ENCODE data around the gene IDE.

IDE gene

GRCh38 chr10:92545556-92545955 lies 28.3 kb downstream of the IDE start:
- H3F3A ChIP-seq (ENCODE audit: insufficient read depth) = no peaks in the 10 kb centered on the region
- no peak overlapping the region for H3K27ac ChIP-seq (ENCODE audit: low read depth, low read length)
- no peaks in the 10 kb centered on the region for H3K27me3 ChIP-seq (ENCODE audit: low read length)
- peaks cover 89% of the 10 kb centered on the region for H3K79me2 ChIP-seq (ENCODE audit: insufficient read depth, low read length)
- TF ChIP-seq EZH2phosphoT487 (conservative IDR thresholded peaks at IDR 0.05; ENCODE audit: low read length) = no peak
- no peak for TF ChIP-seq CTCF (IDR thresholded peaks at IDR 0.05; ENCODE audit: insufficient read depth, low read length, poor library complexity, severe bottlenecking)
- H2AFZ ChIP-seq (ENCODE audit: low read depth, low read length, severe bottlenecking) = no peak overlapping the region
- no peaks in the 10 kb centered on the region for H3K9me3 ChIP-seq (ENCODE audit: insufficient read depth, low read length)
- peaks cover 2% of the 10 kb centered on the region; the same call in 1 of the 2 replicates for H4K20me1 ChIP-seq (ENCODE audit: low read depth, low read length)
- H3K4me2 ChIP-seq (ENCODE audit: low read depth, low read length, poor library complexity, severe bottlenecking) = no peak overlapping the region
- H3K9me2 ChIP-seq (replicated peaks; ENCODE audit: insufficient read depth, low read length) = no peaks in the 10 kb centered on the region
- H3K9ac ChIP-seq (ENCODE audit: low read length) = no peak overlapping the region
- H3K36me3 ChIP-seq (ENCODE audit: low read length) = no peaks in the 10 kb centered on the region; the same call in 1 of the 2 replicates
- no peak overlapping the region for H3K4me3 ChIP-seq (ENCODE audit: insufficient read depth, low read length, poor library complexity, severe bottlenecking)

GRCh38 chr10:92544296-92544695 lies 29.6 kb downstream of the IDE start:
- H2AFZ ChIP-seq (ENCODE audit: low read depth, low read length, severe bottlenecking) = no peak overlapping the region
- no peaks in the 10 kb centered on the region for H3F3A ChIP-seq (ENCODE audit: insufficient read depth)
- H4K20me1 ChIP-seq (ENCODE audit: low read depth, low read length) = peaks cover 4% of the 10 kb centered on the region; the same call in 1 of the 2 replicates
- H3K27me3 ChIP-seq (ENCODE audit: low read length) = no peaks in the 10 kb centered on the region
- H3K9me2 ChIP-seq (replicated peaks; ENCODE audit: insufficient read depth, low read length) = no peaks in the 10 kb centered on the region
- no peak overlapping the region for H3K9ac ChIP-seq (ENCODE audit: low read length)
- no peaks in the 10 kb centered on the region for H3K9me3 ChIP-seq (ENCODE audit: insufficient read depth, low read length)
- TF ChIP-seq EZH2phosphoT487 (conservative IDR thresholded peaks at IDR 0.05; ENCODE audit: low read length) (no peak), CTCF (IDR thresholded peaks at IDR 0.05; ENCODE audit: insufficient read depth, low read length, poor library complexity, severe bottlenecking) (no peak)
- H3K4me2 ChIP-seq (ENCODE audit: low read depth, low read length, poor library complexity, severe bottlenecking) = no peak overlapping the region
- H3K79me2 ChIP-seq (ENCODE audit: insufficient read depth, low read length) = peaks cover 96% of the 10 kb centered on the region
- H3K27ac ChIP-seq (ENCODE audit: low read depth, low read length) = no peak overlapping the region
- H3K4me3 ChIP-seq (ENCODE audit: insufficient read depth, low read length, poor library complexity, severe bottlenecking) = no peak overlapping the region
- no peaks in the 10 kb centered on the region; the same call in 1 of the 2 replicates for H3K36me3 ChIP-seq (ENCODE audit: low read length)

- Histone ChIP-seq H4K20me1 (ENCODE audit: low read depth, low read length) (peaks cover 4% of the 10 kb centered on the region; the same call in 1 of the 2 replicates), H3K4me3 (ENCODE audit: insufficient read depth, low read length, poor library complexity, severe bottlenecking) (no peak overlapping the region), H3K9ac (ENCODE audit: low read length) (no peak overlapping the region), H3K4me2 (ENCODE audit: low read depth, low read length, poor library complexity, severe bottlenecking) (no peak overlapping the region), H3K9me3 (ENCODE audit: insufficient read depth, low read length) (no peaks in the 10 kb centered on the region), H3K36me3 (ENCODE audit: low read length) (no peaks in the 10 kb centered on the region), H2AFZ (ENCODE audit: low read depth, low read length, severe bottlenecking) (no peak overlapping the region), H3F3A (ENCODE audit: insufficient read depth) (no peaks in the 10 kb centered on the region), H3K27me3 (ENCODE audit: low read length) (no peaks in the 10 kb centered on the region), H3K27ac (ENCODE audit: low read depth, low read length) (no peak overlapping the region), H3K9me2 (replicated peaks; ENCODE audit: insufficient read depth, low read length) (no peaks in the 10 kb centered on the region), H3K79me2 (ENCODE audit: insufficient read depth, low read length) (peaks cover 93% of the 10 kb centered on the region)
- no peak for TF ChIP-seq EZH2phosphoT487 (conservative IDR thresholded peaks at IDR 0.05; ENCODE audit: low read length)
- no peak for TF ChIP-seq CTCF (IDR thresholded peaks at IDR 0.05; ENCODE audit: insufficient read depth, low read length, poor library complexity, severe bottlenecking)
These were observed 31.4 kb downstream of the IDE start for GRCh38 chr10:92542458-92542857.
